HL-60/S4 (cell line): ENCODE measurements around the gene PPP1R9B.

ENCODE experiments used
- in situ Hi-C: fragments of 300-500 bp; cut with MboI; formaldehyde crosslinking; loops from 2 replicates; pipeline ENCODE4 v1.14.3; 2022; ENCODE audit warnings: low sequenced_read_pairs

PPP1R9B gene

GRCh38 chr17:50175035-50175807, 24.7 kb upstream of the PPP1R9B start:
- in situ Hi-C loops = loop anchor here (25.0 kb wide), 1 partner anchor 112 kb away; no protein-coding TSS in a partner anchor

- in situ Hi-C loops = no loop called here
Observed at GRCh38 chr17:50174444-50174843, 24.0 kb upstream of the PPP1R9B start.

GRCh38 chr17:50173335-50173941, 23.0 kb upstream of the PPP1R9B start:
- in situ Hi-C loops = no loop called here

- in situ Hi-C loops = no loop called here
Observed at GRCh38 chr17:50172936-50173334, 22.5 kb upstream of the PPP1R9B start.

- in situ Hi-C loops = no loop called here
Observed at GRCh38 chr17:50172130-50172529, 21.7 kb upstream of the PPP1R9B start.

- in situ Hi-C loops = no loop called here
Observed at GRCh38 chr17:50171371-50172071, 21.0 kb upstream of the PPP1R9B start.

- in situ Hi-C loops = no loop called here
Observed at GRCh38 chr17:50170662-50171370, 20.3 kb upstream of the PPP1R9B start.

GRCh38 chr17:50169881-50170459, 19.5 kb upstream of the PPP1R9B start:
- in situ Hi-C loops = no loop called here

- in situ Hi-C loops = no loop called here
Observed at GRCh38 chr17:50169121-50169764, 18.8 kb upstream of the PPP1R9B start.

- in situ Hi-C loops = no loop called here
Observed at GRCh38 chr17:50168319-50168718, 17.8 kb upstream of the PPP1R9B start.

- in situ Hi-C loops = no loop called here
Observed at GRCh38 chr17:50167371-50167770, 16.9 kb upstream of the PPP1R9B start.

GRCh38 chr17:50166518-50167181, 16.2 kb upstream of the PPP1R9B start:
- in situ Hi-C loops = no loop called here

GRCh38 chr17:50165867-50166517, 15.5 kb upstream of the PPP1R9B start, which contains the start of gene SGCA:
TSS of gene SGCA (plus strand) at chr17:50166005. CDS start at chr17:50166041, 36 bp downstream.
- in situ Hi-C loops = no loop called here

GRCh38 chr17:50165466-50165865, 15.0 kb upstream of the PPP1R9B start:
- in situ Hi-C loops = no loop called here

GRCh38 chr17:50165066-50165465, 14.6 kb upstream of the PPP1R9B start:
- in situ Hi-C loops = no loop called here

GRCh38 chr17:50164697-50164988, 14.2 kb upstream of the PPP1R9B start:
- in situ Hi-C loops = no loop called here

GRCh38 chr17:50163843-50164696, 13.6 kb upstream of the PPP1R9B start:
- in situ Hi-C loops = no loop called here

- in situ Hi-C loops = no loop called here
Observed at GRCh38 chr17:50162466-50163254, 12.2 kb upstream of the PPP1R9B start.
